ENCODE measurements around the gene ZNF618.

Gene ZNF618

GRCh38 chr9:113913426-113914195 is 37.5 kb downstream of the ZNF618 start:
- no peak for DNase-seq

DNA sequence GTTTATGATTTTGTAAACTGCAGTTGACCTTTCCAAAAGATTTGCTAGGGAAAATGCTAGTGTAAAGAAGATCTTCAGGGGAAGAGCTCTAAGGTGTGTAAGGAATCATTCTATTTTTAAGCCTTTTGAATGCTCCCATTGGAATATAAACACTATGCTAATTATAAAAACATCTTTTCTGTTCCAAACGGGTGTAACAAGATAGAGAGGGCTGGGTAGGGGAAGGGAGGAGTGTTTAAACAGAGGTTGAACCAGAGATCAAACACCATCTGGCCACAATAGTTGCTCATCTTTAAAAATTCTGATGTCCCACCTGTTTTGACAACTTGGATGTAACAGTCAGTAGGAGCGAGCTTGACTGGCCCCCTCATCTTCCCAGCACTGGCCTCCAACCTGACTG is 38.4 kb downstream of the ZNF618 start:
- DNase-seq: no peak

DNA sequence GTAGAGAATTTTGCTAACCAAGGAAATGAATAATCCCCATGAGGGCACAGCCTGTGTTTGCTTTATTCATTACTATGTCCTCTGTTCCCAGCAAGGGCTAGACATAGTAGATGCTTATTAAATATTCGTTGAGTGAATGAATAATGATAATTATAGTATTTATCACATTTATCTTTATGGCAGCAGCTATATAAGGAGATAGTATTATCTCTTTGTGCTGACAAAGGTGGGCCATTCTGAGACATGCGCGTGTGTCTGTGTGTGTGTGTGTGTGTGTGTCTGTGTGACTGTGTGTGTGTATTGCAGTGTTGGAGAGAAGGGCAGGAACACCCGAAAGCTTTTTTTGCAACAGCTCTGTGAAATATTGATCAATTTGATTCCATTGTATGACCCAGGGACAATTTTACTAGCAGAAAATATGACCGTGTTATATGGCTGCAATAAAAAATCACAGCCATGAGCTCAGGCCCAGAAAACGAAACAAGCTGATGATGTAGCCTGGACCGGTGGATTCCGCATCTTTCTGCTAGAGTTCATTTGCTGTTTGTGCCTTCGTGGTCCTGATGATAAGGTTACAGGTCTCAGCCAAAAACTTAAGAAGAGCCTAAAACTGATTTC is 39.8 kb downstream of the ZNF618 start:
- no peak for DNase-seq

DNA sequence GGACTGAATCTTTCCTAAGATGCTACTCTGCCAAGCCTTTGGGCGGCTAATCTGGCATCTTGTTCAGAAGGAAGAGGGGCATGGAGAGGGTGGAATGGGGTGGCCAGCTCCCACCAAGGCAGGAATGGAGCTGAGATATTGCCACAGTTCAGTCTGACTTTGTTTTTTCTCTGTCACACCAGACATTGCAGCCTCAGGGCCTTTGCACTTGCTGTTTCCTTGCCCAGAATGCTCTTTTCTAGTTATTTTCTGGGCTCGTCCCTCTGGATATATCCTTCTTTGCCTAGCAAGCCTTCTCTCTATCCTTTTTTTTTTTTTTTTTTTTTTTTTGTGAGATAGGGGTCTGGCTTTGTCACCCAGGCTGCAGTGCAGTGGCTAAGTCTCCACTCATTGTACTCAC is 40.8 kb downstream of the ZNF618 start:
- no peak for DNase-seq

DNA sequence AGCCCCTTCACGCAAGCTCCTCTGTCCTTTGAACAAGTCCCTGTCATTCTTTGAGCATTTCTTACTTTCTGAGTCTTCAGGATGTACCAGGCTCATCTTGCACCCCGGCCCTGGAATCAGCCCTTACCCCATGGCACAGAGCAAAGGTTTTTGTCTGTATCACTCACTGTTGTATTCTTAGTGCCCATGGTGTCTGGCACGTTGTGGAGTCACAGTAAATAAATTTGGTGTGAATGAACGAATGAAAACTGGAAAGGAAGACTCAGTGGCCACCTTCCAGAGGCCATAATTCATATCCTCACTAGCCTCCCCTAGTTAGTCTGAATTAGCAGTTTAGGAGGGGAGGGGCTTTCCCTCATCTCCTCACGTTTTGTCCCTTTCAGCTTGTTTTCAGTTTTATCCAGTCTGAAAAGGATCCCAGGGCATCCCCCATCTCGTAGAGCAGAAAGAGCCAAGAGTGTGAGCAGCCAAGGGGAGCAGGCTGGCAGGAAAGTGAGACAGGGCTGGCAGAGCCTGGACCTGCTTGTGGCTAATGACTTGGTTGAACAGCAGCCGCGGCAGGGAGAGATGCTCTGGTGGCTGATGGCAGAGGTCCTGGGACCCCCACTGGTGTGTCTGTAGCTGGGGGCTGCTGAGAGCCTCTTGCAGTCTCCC is 42.7 kb downstream of the ZNF618 start:
- no peak for DNase-seq

DNA sequence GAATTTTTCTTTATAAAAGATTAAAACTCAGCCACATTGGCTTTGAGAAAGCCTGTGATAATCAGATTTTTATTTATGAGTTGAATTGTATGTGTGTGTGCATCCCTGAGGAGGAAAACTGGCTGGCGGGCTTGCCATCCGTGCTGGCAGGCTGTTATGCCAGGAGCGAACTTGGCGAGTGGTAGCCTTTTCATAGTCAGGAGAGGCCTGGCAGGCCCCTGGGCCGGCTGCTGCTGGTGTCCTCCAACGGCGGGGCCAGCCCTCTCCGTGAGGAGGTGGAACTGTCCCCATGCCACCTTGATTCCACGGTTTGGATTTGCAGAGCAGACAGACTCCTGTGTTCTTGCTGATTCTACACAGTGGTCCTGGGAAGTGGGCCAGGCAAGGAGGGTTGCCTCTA is 43.3 kb downstream of the ZNF618 start:
- DNase-seq: no peak

DNA sequence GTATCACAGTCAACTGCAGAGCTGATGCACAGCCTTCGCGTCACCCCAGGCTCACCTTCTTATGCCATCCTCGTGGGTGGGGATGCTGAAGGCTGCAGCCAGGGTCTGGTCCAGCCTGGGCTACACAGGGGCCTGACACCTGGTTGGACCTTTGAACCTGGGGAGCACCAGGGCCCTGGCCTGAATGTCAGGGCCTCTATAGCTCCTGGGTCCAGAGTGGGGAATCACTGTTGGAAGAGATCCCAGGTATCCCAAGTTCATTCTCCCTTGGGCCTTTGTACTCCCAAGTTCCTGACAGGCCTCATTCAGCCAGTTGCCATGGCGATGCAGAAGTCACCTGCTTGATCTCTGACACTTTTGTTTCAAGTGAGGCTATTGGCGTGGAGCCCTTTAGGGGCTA is 43.8 kb downstream of the ZNF618 start:
- DNase-seq: no peak

DNA sequence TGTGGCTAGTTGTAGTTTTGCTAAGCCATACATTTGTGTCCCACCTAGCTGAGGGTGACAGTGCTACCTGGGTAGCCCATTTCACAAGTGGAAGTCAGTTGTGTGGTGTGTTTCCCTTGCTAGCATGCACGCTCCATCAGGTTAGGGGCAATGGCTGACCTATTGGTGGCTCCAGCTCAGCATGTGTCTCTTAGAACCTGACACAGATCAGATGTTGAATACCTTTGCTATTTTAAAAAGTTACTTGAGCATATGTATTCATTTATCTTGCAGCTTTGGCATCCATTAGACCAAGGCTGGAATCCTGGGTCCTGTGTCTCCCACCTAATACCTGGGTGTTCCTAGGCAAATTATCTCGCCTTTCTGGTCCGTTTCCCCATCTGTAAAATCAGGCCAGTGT is 44.8 kb downstream of the ZNF618 start:
- DNase-seq: no peak

GRCh38 chr9:113921396-113921925 is 45.4 kb downstream of the ZNF618 start:
- DNase-seq: no peak

GRCh38 chr9:113922160-113922559 is 46.1 kb downstream of the ZNF618 start:
- no peak for DNase-seq

DNA sequence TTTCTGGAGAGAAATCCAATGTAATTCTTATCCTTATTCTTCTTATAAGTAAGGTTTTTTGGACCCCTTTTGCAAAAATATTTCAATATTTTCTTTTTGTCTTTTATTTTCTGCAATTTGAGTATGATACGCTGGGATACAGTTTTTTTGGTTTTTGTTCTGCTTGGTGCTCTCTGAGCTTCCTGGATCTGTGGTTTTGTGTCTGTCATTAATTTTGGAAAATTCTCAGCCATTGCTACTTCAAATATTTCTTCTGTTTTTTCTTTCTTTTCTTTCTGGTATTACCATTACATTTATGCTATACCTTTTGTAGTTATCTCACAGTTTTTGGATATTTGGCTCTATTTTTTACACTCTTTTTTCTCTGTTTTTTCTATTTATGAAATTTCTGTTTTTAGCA is 50.1 kb downstream of the ZNF618 start:
- no peak for DNase-seq

DNA sequence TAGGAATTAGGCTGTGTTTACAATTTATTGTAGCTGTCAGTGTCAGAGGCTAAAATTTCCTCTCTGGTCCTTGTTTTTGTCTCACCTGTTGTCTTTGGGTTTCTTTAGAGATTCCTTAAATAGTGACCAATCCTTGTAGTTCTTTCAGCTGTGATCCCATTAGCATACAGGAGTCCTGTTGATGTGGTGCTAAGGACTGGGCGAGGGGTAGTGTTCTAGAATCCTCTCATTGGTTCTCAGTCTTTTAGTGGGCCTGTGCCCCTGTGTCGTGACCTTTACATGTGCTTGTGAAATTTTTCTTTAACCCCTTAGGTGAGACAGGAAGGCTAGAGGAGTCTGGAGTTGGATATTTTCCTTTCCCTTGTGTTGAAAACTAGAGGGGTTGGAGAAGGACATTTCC is 51.2 kb downstream of the ZNF618 start:
- DNase-seq: no peak

DNA sequence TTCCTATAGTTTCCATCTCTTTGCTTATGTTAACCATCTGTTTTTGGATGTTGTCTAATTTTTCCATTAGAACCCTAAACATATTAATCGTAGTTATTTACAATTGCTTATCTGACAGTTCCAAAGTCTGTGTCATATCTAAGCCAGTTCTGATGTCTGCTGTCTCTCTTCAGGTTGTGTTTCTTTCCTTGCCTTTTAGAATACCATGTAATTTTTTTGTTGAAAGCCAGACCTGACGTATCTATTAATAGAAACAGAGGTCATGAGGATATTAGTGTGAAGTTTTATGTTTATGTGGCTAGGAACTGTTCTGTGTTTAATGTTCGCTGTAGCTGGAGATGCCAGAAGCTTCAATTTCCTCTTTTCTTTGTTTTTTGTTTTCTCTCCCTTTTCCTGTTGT is 52.2 kb downstream of the ZNF618 start:
- no peak for DNase-seq

DNA sequence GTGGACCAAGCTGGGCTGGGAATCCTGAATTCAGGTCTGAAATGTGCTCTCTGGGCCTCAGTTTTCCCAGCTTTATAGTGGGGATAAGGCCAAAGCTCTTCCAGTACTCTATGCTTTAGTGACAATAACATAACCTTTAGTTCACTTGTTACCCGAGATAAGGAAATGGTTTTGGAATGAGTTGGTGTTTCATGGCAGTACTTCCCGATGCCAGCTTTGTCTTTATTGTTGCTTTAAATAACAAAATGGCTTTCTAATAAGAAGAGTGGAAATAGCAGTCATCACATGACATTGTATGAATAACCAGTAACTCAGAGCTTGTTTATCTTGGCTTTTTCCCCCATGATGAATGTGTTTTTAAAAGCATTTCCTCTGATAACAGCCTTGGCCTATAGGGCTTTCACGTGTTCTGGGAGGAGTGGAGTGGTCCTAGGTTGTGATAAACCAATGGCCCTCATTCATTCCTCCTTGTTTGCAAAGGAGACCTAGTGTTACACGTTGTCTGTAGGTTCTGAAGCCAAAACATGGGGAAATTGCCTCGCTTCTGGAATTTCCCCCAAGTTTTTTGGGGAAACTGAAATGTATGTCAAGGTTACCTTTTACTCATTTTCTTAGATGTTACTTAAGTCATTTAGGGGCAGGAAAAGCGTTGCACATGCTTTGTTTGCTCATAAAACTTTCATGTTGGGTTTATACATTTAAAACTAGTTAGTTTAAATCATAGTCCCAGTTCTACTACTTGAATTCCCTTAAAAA is 53.7 kb downstream of the ZNF618 start:
- DNase-seq: no peak

DNA sequence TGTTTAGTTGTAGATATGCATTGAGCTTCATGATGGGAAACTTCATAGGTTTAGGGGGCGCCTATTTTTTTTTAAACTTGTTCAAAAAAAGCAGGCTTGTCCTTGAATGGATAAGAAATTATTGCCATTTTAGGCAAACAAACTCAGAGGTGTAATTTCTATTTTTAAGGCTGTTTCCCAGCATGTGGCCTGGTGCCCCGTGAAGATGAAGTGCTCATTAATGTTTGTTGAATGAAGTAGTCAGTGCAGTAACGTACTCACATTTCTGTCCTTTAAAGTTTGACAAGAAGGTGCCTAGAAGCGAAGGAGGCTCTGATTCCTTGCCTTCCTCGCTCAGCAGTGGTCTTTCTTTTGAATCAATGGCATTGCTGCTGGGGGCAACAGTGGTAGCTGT is 54.3 kb downstream of the ZNF618 start:
- DNase-seq: no peak

DNA sequence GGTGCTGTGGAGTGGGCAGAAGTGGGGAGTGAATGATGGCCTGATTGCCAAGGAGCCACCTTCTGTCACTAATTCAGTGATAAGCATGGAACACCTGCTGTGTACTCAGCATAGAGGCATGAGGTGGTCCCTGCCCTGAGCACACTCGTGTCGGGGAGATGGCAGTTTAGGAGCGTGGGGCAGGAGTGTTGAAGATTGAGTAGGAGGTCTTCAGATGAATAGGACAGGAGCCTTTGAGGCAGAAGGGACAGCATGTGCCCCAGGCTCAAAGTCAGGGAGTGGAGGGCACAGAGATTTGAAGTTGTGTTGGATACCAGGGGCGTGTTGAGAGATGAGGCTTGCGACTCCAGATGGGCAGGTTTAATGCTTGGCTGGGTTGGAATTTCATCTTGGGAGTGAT is 55.0 kb downstream of the ZNF618 start:
- DNase-seq: no peak

GRCh38 chr9:113931777-113932176 is 55.7 kb downstream of the ZNF618 start:
- no peak for DNase-seq

DNA sequence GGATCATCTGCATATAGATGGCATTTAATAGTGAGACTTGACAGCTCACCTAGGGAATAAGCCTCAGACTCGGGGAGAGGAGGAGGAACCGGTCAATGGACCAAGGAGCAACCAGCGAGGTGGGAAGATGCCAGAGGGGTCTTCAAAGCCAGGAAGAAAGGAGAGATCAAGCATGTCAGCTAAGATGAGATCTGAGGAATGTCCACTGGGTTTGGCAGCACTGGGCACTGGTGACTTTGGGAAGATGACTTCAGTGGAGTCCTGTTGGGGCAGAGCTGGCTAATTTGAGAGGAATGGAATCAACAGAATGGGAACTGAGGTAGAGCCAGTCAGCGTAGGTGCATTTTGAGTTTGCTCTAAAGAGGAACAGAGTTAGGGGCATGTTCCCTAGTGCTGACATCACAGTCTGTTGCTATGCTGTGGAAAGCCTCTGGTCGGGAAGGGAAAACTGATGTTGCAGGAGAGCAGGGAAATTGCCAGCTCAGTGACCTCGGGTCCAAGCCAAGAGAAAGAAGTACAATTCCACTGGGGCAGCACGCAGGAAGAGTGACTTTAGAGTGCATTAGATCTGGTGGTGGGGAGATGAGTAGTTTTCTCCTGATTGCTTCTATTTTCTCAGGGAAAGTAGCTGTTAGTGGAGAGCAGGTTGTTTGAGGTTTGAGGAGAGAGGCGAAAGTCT is 56.9 kb downstream of the ZNF618 start:
- DNase-seq: no peak

DNA sequence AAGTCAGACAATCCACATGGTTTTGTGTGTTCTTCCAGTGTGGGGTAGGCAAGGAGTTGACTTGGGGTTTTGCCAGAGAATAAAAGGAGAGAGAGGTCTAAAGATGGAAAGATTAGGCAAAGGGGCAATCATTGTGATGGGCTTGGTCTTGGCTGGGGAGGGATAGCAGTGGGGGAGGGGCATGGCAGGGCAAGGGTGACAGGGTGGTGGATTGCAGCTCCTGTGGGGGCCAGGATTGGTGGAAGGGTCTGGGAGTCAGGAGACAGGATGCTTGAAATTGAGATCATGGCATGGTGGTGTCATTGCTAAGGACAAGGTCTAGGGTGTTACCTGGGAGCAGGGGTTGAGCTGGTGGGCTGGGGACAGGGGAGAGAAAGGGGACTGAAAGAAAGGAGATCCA is 57.6 kb downstream of the ZNF618 start:
- no peak for DNase-seq

DNA sequence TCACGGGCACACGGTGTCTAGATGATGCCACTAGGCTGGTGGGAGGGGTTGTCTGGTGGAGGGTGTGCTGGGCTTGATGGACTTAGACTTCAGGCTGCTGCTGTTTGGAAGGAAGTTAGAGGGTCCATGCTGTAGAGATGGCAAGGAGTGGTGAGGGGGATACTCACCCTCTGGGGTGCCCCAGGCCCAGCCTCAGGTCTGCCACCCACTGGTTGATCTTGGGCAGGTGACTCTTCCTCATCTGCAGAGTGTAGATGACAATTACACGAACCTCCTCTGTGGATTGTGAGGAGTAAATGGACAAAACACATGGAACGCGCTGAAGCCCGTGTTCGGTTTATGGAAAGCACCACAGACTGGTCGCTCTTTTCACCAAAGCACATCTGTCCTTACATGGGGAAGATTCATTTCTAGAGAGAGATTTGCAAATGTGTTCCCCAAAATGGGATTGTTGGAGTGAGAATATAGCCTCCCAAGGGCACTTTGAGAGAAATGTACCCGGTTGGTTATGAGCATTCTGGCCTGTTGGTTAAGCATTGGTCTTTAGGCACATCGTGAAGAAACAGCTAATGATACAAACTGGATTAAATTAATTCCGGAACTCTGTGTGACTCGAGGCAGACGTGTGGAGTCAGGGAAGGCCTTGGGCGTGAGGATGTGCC is 58.2 kb downstream of the ZNF618 start:
- no peak for DNase-seq

GRCh38 chr9:113934829-113935676 is 58.9 kb downstream of the ZNF618 start:
- no peak for DNase-seq
